ENCODE measurements around the gene ADAMTS15.
"Not testable (repeated sequence)": the region's sequence is repeated elsewhere in the genome, so short reads cannot be mapped to it uniquely, and the experiment has no call there.

ADAMTS15 gene

GRCh38 chr11:130436171-130436570 lies 12.3 kb upstream of the ADAMTS15 start:
- Histone ChIP-seq H3K9me3 (ENCODE audit: control insufficient read depth, low read length) (no peaks in the 10 kb centered on the region), H3K9ac (ENCODE audit: low read length) (no peak overlapping the region), H2BK120ac (ENCODE audit: low read depth, low read length) (no peak overlapping the region), H3K79me1 (replicated peaks; ENCODE audit: low read length, poor library complexity, severe bottlenecking) (no peaks in the 10 kb centered on the region), H2BK5ac (ENCODE audit: low read depth, low read length, poor library complexity, severe bottlenecking) (no peak overlapping the region), H3K36me3 (ENCODE audit: control insufficient read depth in 1 of 2, insufficient read depth in 2 of 2, low read depth in 1 of 2, low read length in 2 of 2) (no peaks in the 10 kb centered on the region), H3K27ac (ENCODE audit: low read length, poor library complexity, severe bottlenecking) (no peak overlapping the region), H4K8ac (ENCODE audit: low read length) (no peak overlapping the region), H3K4me1 (ENCODE audit: control insufficient read depth, insufficient read depth, low read depth, low read length) (peaks cover 1% of the 10 kb centered on the region), H3K14ac (ENCODE audit: low read length in 2 of 2) (no peak overlapping the region), H2BK12ac (ENCODE audit: low read length in 2 of 2) (peak overlapping the region in 1 of 2 experiments; percentile 94), H2AFZ (ENCODE audit: low read depth, low read length) (no peak overlapping the region), H3K4me2 (ENCODE audit: low read length, poor library complexity, severe bottlenecking) (no peak overlapping the region), H3K18ac (ENCODE audit: low read depth in 1 of 2, low read length in 2 of 2) (peak overlapping the region in 1 of 2 experiments; percentile 63), H3K4me3 (ENCODE audit: insufficient read depth in 1 of 2, low read depth in 1 of 2, low read length in 2 of 2) (no peak overlapping the region), H2BK15ac (ENCODE audit: low read depth, poor library complexity, severe bottlenecking) (no peak overlapping the region), H2AK5ac (ENCODE audit: low read length, severe bottlenecking) (no peak overlapping the region), H3K23ac (ENCODE audit: low read length in 2 of 2) (no peak overlapping the region), H3K4ac (ENCODE audit: low read depth in 1 of 2, low read length in 2 of 2) (no peak overlapping the region), H3K27me3 (ENCODE audit: control insufficient read depth in 1 of 2, insufficient read depth in 1 of 2, low read length in 2 of 2) (peaks cover 0 to 4% of the 10 kb centered on the region in 2 experiments), H4K91ac (ENCODE audit: low read length) (no peak overlapping the region)
- no peak for DNase-seq
- WGBS = 83% methylated on average over 2 of the region's 3 CpGs

- no peak overlapping the region for H4K91ac ChIP-seq (ENCODE audit: low read length)
- H3K23ac ChIP-seq (ENCODE audit: low read length in 2 of 2) = no peak overlapping the region
- no peak overlapping the region for H2BK12ac ChIP-seq (ENCODE audit: low read length in 2 of 2)
- no peak overlapping the region for H3K4me3 ChIP-seq (ENCODE audit: insufficient read depth in 1 of 2, low read depth in 1 of 2, low read length in 2 of 2)
- H4K8ac ChIP-seq (ENCODE audit: low read length) = no peak overlapping the region
- no peaks in the 10 kb centered on the region for H3K9me3 ChIP-seq (ENCODE audit: control insufficient read depth, low read length)
- WGBS = 94% methylated on average over 6 of the region's 7 CpGs
- H3K4me1 ChIP-seq (ENCODE audit: control insufficient read depth, insufficient read depth, low read depth, low read length) = peaks cover 1% of the 10 kb centered on the region
- no peaks in the 10 kb centered on the region for H3K36me3 ChIP-seq (ENCODE audit: control insufficient read depth in 1 of 2, insufficient read depth in 2 of 2, low read depth in 1 of 2, low read length in 2 of 2)
- H3K27ac ChIP-seq (ENCODE audit: low read length, poor library complexity, severe bottlenecking) = no peak overlapping the region
- H3K4ac ChIP-seq (ENCODE audit: low read depth in 1 of 2, low read length in 2 of 2) = no peak overlapping the region
- no peak overlapping the region for H3K4me2 ChIP-seq (ENCODE audit: low read length, poor library complexity, severe bottlenecking)
- no peak overlapping the region for H3K14ac ChIP-seq (ENCODE audit: low read length in 2 of 2)
- H2AK5ac ChIP-seq (ENCODE audit: low read length, severe bottlenecking) = no peak overlapping the region
- no peak overlapping the region for H2AFZ ChIP-seq (ENCODE audit: low read depth, low read length)
- no peak overlapping the region for H2BK120ac ChIP-seq (ENCODE audit: low read depth, low read length)
- no peak overlapping the region for H2BK15ac ChIP-seq (ENCODE audit: low read depth, poor library complexity, severe bottlenecking)
- no peak for DNase-seq
- H3K18ac ChIP-seq (ENCODE audit: low read depth in 1 of 2, low read length in 2 of 2) = no peak overlapping the region
- H3K27me3 ChIP-seq (ENCODE audit: control insufficient read depth in 1 of 2, insufficient read depth in 1 of 2, low read length in 2 of 2) = peaks cover 0 to 4% of the 10 kb centered on the region in 2 experiments
- H3K79me1 ChIP-seq (replicated peaks; ENCODE audit: low read length, poor library complexity, severe bottlenecking) = no peaks in the 10 kb centered on the region
- H2BK5ac ChIP-seq (ENCODE audit: low read depth, low read length, poor library complexity, severe bottlenecking) = no peak overlapping the region
- H3K9ac ChIP-seq (ENCODE audit: low read length) = no peak overlapping the region
These were observed 10.6 kb upstream of the ADAMTS15 start for GRCh38 chr11:130437848-130438247.

GRCh38 chr11:130438401-130439159 lies 9.9 kb upstream of the ADAMTS15 start:
- H3K4ac ChIP-seq (ENCODE audit: low read depth in 1 of 2, low read length in 2 of 2); H2BK15ac ChIP-seq (ENCODE audit: low read depth, poor library complexity, severe bottlenecking); H3K27ac ChIP-seq (ENCODE audit: low read length, poor library complexity, severe bottlenecking); H3K18ac ChIP-seq (ENCODE audit: low read depth in 1 of 2, low read length in 2 of 2); H3K79me1 ChIP-seq (replicated peaks; ENCODE audit: low read length, poor library complexity, severe bottlenecking); H4K91ac ChIP-seq (ENCODE audit: low read length); H3K23ac ChIP-seq (ENCODE audit: low read length in 2 of 2); H2BK12ac ChIP-seq (ENCODE audit: low read length in 2 of 2); H3K4me1 ChIP-seq (ENCODE audit: control insufficient read depth, insufficient read depth, low read depth, low read length); H2BK5ac ChIP-seq (ENCODE audit: low read depth, low read length, poor library complexity, severe bottlenecking); H3K27me3 ChIP-seq (ENCODE audit: control insufficient read depth in 1 of 2, insufficient read depth in 1 of 2, low read length in 2 of 2); H3K4me2 ChIP-seq (ENCODE audit: low read length, poor library complexity, severe bottlenecking); H3K14ac ChIP-seq (ENCODE audit: low read length in 2 of 2); DNase-seq; H3K4me3 ChIP-seq (ENCODE audit: insufficient read depth in 1 of 2, low read depth in 1 of 2, low read length in 2 of 2); H3K9ac ChIP-seq (ENCODE audit: low read length); H4K8ac ChIP-seq (ENCODE audit: low read length); H3K9me3 ChIP-seq (ENCODE audit: control insufficient read depth, low read length); H3K36me3 ChIP-seq (ENCODE audit: control insufficient read depth in 1 of 2, insufficient read depth in 2 of 2, low read depth in 1 of 2, low read length in 2 of 2); H2AFZ ChIP-seq (ENCODE audit: low read depth, low read length); H2AK5ac ChIP-seq (ENCODE audit: low read length, severe bottlenecking); H2BK120ac ChIP-seq (ENCODE audit: low read depth, low read length): not testable (repeated sequence)
- WGBS = 92% methylated on average over 10 of the region's 10 CpGs

- no peak overlapping the region for H2BK120ac ChIP-seq (ENCODE audit: low read depth, low read length)
- WGBS = 98% methylated on average over 4 of the region's 4 CpGs
These were observed 9.3 kb upstream of the ADAMTS15 start for GRCh38 chr11:130439160-130439519.

More at GRCh38 chr11:130439160-130439519, 9.3 kb upstream of the ADAMTS15 start:
- Histone ChIP-seq H2BK15ac (ENCODE audit: low read depth, poor library complexity, severe bottlenecking) (no peak overlapping the region), H3K9me3 (ENCODE audit: control insufficient read depth, low read length) (no peaks in the 10 kb centered on the region), H3K27me3 (ENCODE audit: control insufficient read depth in 1 of 2, insufficient read depth in 1 of 2, low read length in 2 of 2) (peaks cover 0 to 8% of the 10 kb centered on the region in 2 experiments), H2BK12ac (ENCODE audit: low read length in 2 of 2) (no peak overlapping the region), H3K9ac (ENCODE audit: low read length) (no peak overlapping the region), H4K8ac (ENCODE audit: low read length) (no peak overlapping the region), H2BK5ac (ENCODE audit: low read depth, low read length, poor library complexity, severe bottlenecking) (no peak overlapping the region), H3K4me1 (ENCODE audit: control insufficient read depth, insufficient read depth, low read depth, low read length) (peaks cover 1% of the 10 kb centered on the region), H3K23ac (ENCODE audit: low read length in 2 of 2) (no peak overlapping the region), H2AFZ (ENCODE audit: low read depth, low read length) (no peak overlapping the region), H2AK5ac (ENCODE audit: low read length, severe bottlenecking) (no peak overlapping the region), H3K27ac (ENCODE audit: low read length, poor library complexity, severe bottlenecking) (no peak overlapping the region), H3K79me1 (replicated peaks; ENCODE audit: low read length, poor library complexity, severe bottlenecking) (no peaks in the 10 kb centered on the region), H3K4me3 (ENCODE audit: insufficient read depth in 1 of 2, low read depth in 1 of 2, low read length in 2 of 2) (no peak overlapping the region), H3K36me3 (ENCODE audit: control insufficient read depth in 1 of 2, insufficient read depth in 2 of 2, low read depth in 1 of 2, low read length in 2 of 2) (no peaks in the 10 kb centered on the region), H3K4me2 (ENCODE audit: low read length, poor library complexity, severe bottlenecking) (no peak overlapping the region), H3K18ac (ENCODE audit: low read depth in 1 of 2, low read length in 2 of 2) (no peak overlapping the region), H3K14ac (ENCODE audit: low read length in 2 of 2) (no peak overlapping the region), H3K4ac (ENCODE audit: low read depth in 1 of 2, low read length in 2 of 2) (no peak overlapping the region), H4K91ac (ENCODE audit: low read length) (no peak overlapping the region)
- DNase-seq = no peak
